Lung (tissue), 12 donors: ENCODE measurements around the gene MAPK9. TPM values are rescaled to one million over a fixed set of nuclear protein-coding genes. Genes with fewer than 3 reads are reported as not detected.

Source experiments
- ATAC-seq: fragments of 200-7000 bp; cut with Tn5 transposase; one replicate; pipeline ENCODE4 v1.9.1; 2020; ENCODE audit warnings: moderate number of reproducible peaks; ENCODE audit not compliant: insufficient read depth, low FRiP score
- DNase-seq, 3 donors: peaks; one replicate each; pipeline ENCODE4 v3.0.0-alpha.2; 2013 to 2017
- H3K27ac ChIP-seq, 2 donors: one replicate each; pipeline ENCODE4 v1.5.1; 2013; ENCODE audit warnings: mild to moderate bottlenecking in 2 of 2, moderate library complexity in 2 of 2, control low read depth in 1 of 2, inconsistent platforms in 1 of 2, low read depth in 1 of 2, low read length in 1 of 2
- H3K27me3 ChIP-seq, 3 donors: one replicate each; pipeline ENCODE4 v1.5.1; 2013; ENCODE audit warnings: low read length in 2 of 3; ENCODE audit not compliant: control insufficient read depth in 3 of 3, insufficient read depth in 3 of 3
- H3K36me3 ChIP-seq, 4 donors: one replicate each; pipeline ENCODE4 v1.5.1; 2013; ENCODE audit warnings: low read length in 4 of 4, mild to moderate bottlenecking in 1 of 4, moderate library complexity in 1 of 4; ENCODE audit not compliant: control insufficient read depth in 4 of 4, insufficient read depth in 4 of 4
- H3K4me1 ChIP-seq, 5 donors: one replicate each; pipeline ENCODE4 v1.5.1; 2013; ENCODE audit warnings: low read length in 5 of 5, mild to moderate bottlenecking in 2 of 5, moderate library complexity in 1 of 5; ENCODE audit not compliant: control insufficient read depth in 5 of 5, insufficient read depth in 5 of 5
- H3K4me3 ChIP-seq: one replicate; pipeline ENCODE4 v1.5.1; 2013; ENCODE audit warnings: mild to moderate bottlenecking, control low read depth, moderate library complexity
- H3K9ac ChIP-seq, 2 donors: one replicate each; pipeline ENCODE4 v1.5.1; 2013; ENCODE audit warnings: low read length in 2 of 2, control low read depth in 1 of 2; ENCODE audit not compliant: insufficient read depth in 1 of 2
- H3K9me3 ChIP-seq, 4 donors: one replicate each; pipeline ENCODE4 v1.5.1; 2013; ENCODE audit warnings: low read length in 3 of 4, mild to moderate bottlenecking in 1 of 4, moderate library complexity in 1 of 4; ENCODE audit not compliant: control insufficient read depth in 4 of 4, insufficient read depth in 3 of 4
- WGBS, 2 donors: extraction: QIAGEN DNeasy Blood & Tissue Kit; methylation state at CpG; one replicate each; pipeline ENCODE4 v1.1.7; 2013; 5-methylcytosine and 5-hydroxymethylcytosine counted together
- polyA plus RNA-seq, 2 donors: library from polyadenylated mRNA; stranded (reverse); fragments of 200-250 nt; gene quantifications; one replicate each; pipeline ENCODE4 v1.2.1, GENCODE V29; 2013
- total RNA-seq, 2 donors: library from RNA; depleted of rRNA in 1 of 2; stranded (reverse); fragments of >200 nt in 1 of 2; gene quantifications; one replicate each; pipeline ENCODE4 v1.2.1, GENCODE V29; 2014 to 2021
- TF ChIP-seq, protein P1 (sequence below): IDR thresholded peaks from 2 replicates; pipeline ENCODE4 v1.5.1; 2012; ENCODE audit warnings: mild to moderate bottlenecking; ENCODE audit errors: control extremely low read depth, extremely low read depth
- donor health status: control.
- donor health status: control.
- donor health status: Bipolar disorder and iron deficiency.
- donor health status: healthy.
- donor health status: DM: yes; HTN: yes; CAD: no.

Gene MAPK9
- total and polyA plus RNA-seq, 4 donors = 13.1 to 38.1 (median 23.6) TPM

DNA sequence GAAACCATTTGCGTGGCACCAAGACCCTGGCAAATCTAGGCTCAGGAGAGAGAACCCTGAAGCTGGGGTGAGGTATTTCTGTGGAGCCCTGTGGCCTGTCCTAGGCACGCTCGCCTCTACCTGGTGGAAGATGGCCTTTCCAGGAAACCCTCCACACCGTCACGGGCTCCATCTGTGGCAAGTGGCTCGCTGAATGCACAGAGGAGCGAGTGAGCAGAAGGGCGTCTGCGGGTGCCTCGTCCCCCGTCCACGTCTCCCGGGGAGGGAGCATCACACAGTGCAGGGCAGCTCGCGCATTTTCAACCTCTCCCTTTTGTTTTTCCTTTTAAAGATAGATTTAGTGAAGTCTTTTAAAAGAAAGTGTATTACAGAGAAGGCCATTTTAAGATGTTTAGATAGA is 57.6 kb downstream of the MAPK9 start:
- Histone ChIP-seq H3K27me3 (no peaks in the 10 kb centered on the region), H3K4me3 (no peak overlapping the region), H3K4me1 (no peaks in the 10 kb centered on the region), H3K36me3 (peaks cover 20 to 29% (median 23%) of the 10 kb centered on the region in 4 donors), H3K9me3 (peaks cover 0 to 42% (median 0%) of the 10 kb centered on the region in 4 donors), H3K27ac (no peak overlapping the region), H3K9ac (no peak overlapping the region)
- WGBS, 2 donors = 93 to 98% methylated on average over 15 of the region's 15 CpGs
- TF ChIP-seq, protein P1, sequence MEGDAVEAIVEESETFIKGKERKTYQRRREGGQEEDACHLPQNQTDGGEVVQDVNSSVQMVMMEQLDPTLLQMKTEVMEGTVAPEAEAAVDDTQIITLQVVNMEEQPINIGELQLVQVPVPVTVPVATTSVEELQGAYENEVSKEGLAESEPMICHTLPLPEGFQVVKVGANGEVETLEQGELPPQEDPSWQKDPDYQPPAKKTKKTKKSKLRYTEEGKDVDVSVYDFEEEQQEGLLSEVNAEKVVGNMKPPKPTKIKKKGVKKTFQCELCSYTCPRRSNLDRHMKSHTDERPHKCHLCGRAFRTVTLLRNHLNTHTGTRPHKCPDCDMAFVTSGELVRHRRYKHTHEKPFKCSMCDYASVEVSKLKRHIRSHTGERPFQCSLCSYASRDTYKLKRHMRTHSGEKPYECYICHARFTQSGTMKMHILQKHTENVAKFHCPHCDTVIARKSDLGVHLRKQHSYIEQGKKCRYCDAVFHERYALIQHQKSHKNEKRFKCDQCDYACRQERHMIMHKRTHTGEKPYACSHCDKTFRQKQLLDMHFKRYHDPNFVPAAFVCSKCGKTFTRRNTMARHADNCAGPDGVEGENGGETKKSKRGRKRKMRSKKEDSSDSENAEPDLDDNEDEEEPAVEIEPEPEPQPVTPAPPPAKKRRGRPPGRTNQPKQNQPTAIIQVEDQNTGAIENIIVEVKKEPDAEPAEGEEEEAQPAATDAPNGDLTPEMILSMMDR = no peak
- DNase-seq (no peak), ATAC-seq (no peak)

DNA sequence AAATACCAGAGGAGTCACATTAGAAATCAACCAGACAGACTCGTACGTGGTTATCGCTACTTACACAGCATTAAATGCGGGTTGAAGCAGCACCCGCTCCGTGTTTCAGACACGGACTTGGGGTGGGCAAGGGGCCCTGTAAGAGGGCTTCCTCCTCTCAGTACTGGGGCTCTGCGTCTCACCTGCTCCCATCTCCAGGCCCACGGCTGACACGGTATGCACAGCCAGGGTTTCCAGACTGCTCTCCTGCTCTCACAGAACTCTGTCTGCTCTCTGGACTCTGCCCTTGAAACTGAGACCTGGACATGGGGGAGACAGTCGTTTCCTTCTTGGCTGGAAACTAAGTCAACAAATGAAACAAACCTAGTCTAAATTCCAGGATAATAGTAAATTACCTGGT is 58.2 kb downstream of the MAPK9 start:
- DNase-seq = no peak
- peaks cover 15 to 26% (median 18%) of the 10 kb centered on the region in 4 donors for H3K36me3 ChIP-seq

GRCh38 chr5:180230017-180230416 is 61.9 kb downstream of the MAPK9 start:
- Histone ChIP-seq H3K9ac (no peak overlapping the region), H3K4me3 (no peak overlapping the region), H3K36me3 (peaks cover 2 to 10% (median 4%) of the 10 kb centered on the region in 4 donors), H3K4me1 (no peaks in the 10 kb centered on the region), H3K9me3 (peaks cover 0 to 53% (median 4%) of the 10 kb centered on the region in 4 donors), H3K27ac (no peak overlapping the region), H3K27me3 (no peaks in the 10 kb centered on the region)
- WGBS, 2 donors = 88 to 95% methylated on average over 7 of the region's 7 CpGs
- TF ChIP-seq, protein P1 = no peak
- DNase-seq (no peak), ATAC-seq (no peak)

More for the DNA sequence above, 58.2 kb downstream of the MAPK9 start:
- Histone ChIP-seq H3K27me3 (no peaks in the 10 kb centered on the region), H3K9me3 (peaks cover 0 to 44% (median 0%) of the 10 kb centered on the region in 4 donors), H3K27ac (no peak overlapping the region), H3K4me3 (no peak overlapping the region), H3K9ac (no peak overlapping the region), H3K4me1 (no peaks in the 10 kb centered on the region)
- ATAC-seq = no peak
- TF ChIP-seq, protein P1 = no peak
- WGBS, 2 donors = 91 to 95% methylated on average over 11 of the region's 11 CpGs

GRCh38 chr5:180222056-180222455 is 69.8 kb downstream of the MAPK9 start:
- Histone ChIP-seq H3K9me3 (peaks cover 0 to 37% (median 9%) of the 10 kb centered on the region in 4 donors), H3K27ac (no peak overlapping the region), H3K4me1 (no peaks in the 10 kb centered on the region), H3K4me3 (no peak overlapping the region), H3K9ac (no peak overlapping the region), H3K36me3 (no peaks in the 10 kb centered on the region), H3K27me3 (no peaks in the 10 kb centered on the region)
- no peak for DNase-seq
- WGBS, 2 donors = 95 to 96% methylated on average over 11 of the region's 11 CpGs
- no peak for ATAC-seq
- TF ChIP-seq, protein P1 = no peak
